Measurements from ENCODE around the gene AKR7A3. TPM values are rescaled to one million over a fixed set of nuclear protein-coding genes. Genes with fewer than 3 reads are reported as not detected.
"Not testable (repeated sequence)": the region's sequence is repeated elsewhere in the genome, so short reads cannot be mapped to it uniquely, and the experiment has no call there.

The AKR7A3 gene
- polyA plus RNA-seq, 3 donors: 1.3 to 3.2 (median 1.5) TPM

GRCh38 chr1:19307794-19308508, 19.4 kb upstream of the AKR7A3 start:
- DNase-seq (ENCODE audit: extremely low read depth in 1 of 11, low read depth in 9 of 11, low spot score in 4 of 11): no peak

DNA sequence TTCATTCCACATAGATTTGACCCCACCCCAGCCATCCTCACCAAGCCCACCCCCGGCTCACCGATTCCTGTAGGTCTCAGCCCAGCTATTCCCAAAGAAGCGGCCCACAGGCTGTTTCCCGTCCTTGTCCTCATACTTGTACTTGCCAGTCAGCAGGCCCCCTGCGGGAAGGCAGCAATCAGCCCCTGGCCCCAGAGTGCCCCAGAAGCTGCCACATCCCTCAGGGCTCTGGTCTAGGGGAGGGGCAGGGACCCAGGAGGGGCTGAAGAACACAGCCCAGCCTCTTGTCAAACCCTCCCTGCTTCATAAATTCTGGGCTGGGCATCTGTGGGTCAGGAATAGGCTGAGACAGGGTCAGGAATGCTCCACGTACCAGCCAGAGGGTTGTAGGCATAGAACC, 18.4 kb upstream of the AKR7A3 start:
- no peak for DNase-seq (ENCODE audit: extremely low read depth in 1 of 11, low read depth in 9 of 11, low spot score in 4 of 11)

GRCh38 chr1:19305880-19306279, 17.3 kb upstream of the AKR7A3 start:
- no peak for DNase-seq (ENCODE audit: extremely low read depth in 1 of 11, low read depth in 9 of 11, low spot score in 4 of 11)

DNA sequence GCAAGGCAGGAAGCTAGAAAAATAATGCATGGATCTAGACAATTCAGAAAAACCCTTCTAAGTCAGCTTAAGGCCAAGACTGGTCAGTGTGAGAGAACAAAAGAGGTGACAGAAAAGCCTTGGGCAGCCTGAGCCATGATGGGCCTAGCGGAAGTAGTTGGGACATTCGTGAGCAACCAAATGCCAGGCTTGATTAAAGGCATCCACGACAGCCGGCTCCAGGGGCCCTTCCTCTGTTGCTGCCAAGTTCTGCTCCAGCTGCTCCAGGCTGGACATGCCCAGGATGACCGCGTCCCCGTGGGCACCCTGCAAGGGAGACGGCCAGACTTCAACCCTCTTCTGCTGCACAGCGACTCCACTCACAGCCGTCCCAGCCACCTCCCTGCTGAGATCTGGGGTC, 15.5 kb upstream of the AKR7A3 start:
- DNase-seq (ENCODE audit: extremely low read depth in 1 of 11, low read depth in 9 of 11, low spot score in 4 of 11): not testable (repeated sequence)

DNA sequence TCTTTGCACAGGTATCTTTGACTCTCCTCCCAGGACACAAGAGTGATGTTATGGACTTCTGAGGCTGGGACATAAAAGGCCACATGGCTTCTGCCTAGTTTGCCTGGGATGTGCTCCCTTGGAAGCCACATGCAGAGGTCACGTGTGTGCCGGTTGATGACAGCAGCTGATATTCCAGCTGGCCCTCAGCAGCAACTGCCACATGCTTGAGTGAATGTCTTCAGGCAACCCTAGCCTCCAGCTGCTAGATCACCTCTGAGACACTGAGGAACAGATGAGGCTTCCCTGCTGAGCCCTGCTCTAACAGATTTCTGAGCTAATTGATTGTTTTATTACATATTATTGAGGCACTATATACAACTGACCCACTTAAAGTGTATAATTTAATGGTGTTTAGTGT, 11.6 kb upstream of the AKR7A3 start:
- no peak for DNase-seq (ENCODE audit: extremely low read depth in 1 of 11, low read depth in 9 of 11, low spot score in 4 of 11)

GRCh38 chr1:19294638-19295037, 6.1 kb upstream of the AKR7A3 start:
- DNase-seq (ENCODE audit: extremely low read depth in 1 of 11, low read depth in 9 of 11, low spot score in 4 of 11): no peak

GRCh38 chr1:19289244-19289643, 674 bp upstream of the AKR7A3 start:
- DNase-seq (ENCODE audit: extremely low read depth in 1 of 11, low read depth in 9 of 11, low spot score in 4 of 11): no peak

DNA sequence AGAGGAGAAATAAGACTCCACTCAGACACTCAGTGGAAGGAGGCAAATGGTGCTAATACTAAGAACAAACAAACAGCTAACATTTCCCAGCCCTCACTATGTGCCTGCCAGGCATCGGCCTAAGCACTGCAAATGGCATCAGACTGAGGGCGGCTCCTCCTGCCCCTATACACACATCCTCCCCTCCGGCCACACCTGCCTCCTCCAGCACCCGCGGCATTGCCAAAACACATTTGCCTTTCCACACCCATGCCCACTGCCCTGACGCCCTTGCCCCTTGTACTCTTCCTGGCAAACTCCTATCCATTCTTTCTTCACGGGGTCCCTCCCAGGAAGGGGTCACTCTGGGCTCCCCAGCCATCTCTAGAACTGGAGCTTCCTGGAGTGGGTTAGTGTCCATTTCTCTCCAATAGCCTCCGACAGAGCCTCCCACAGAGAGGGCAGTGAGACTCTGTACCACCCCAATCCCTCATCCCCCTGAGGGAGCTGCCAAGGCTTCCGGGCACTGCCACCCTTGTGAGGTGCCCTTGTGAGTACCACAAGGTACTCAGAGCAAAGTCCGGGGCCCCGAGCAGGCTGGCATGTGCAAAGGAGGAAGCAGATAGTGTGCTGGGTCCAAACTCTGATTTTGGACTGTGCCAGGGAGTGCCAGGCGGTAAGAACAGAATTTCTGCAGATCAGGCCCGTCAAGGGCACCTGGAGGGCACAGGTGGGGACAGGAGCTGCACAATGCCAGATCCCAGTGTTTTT, 959 bp downstream of the AKR7A3 start:
- no peak for DNase-seq (ENCODE audit: extremely low read depth in 1 of 11, low read depth in 9 of 11, low spot score in 4 of 11)

DNA sequence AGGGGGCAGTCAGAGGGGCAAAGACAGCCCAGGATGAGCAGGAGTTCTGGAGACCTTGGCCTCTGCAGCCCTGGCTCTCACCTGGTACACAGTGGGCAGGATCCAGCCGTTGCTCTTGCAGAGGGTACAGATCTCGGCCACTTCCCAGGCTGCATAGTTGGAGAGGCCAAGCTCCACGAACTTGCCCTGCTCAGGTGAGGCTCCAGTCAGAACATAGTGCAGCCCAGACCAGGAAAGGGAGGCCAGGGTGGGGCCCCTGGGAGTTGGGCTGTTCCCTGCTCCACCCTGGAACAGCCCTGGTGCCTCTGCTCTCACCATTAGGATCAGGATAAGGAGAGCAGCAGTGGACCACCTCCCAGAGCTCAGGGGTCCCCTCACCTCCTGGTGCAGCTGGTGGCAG, 2.8 kb downstream of the AKR7A3 start:
- not testable (repeated sequence) for DNase-seq (ENCODE audit: extremely low read depth in 1 of 11, low read depth in 9 of 11, low spot score in 4 of 11)

DNA sequence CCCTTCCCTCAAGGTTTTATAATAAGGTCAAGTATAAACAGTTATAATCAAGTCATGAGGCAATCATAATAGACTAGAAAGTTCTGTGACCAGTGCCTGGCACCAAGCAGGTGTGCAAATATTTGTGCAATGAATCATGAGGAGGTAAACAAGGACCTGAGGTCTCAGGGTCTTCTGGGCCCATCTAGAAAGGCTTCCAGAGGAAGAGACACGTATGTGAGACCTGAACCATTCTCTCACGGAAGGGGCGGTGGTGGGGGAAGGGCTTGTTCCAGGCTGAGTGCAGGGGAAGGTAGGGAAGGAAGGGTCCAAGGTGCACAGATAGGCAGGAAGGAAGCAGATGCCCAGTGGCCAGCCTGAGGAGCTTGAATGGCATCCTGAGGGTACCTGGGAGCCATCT, 3.2 kb downstream of the AKR7A3 start:
- not testable (repeated sequence) for DNase-seq (ENCODE audit: extremely low read depth in 1 of 11, low read depth in 9 of 11, low spot score in 4 of 11)

DNA sequence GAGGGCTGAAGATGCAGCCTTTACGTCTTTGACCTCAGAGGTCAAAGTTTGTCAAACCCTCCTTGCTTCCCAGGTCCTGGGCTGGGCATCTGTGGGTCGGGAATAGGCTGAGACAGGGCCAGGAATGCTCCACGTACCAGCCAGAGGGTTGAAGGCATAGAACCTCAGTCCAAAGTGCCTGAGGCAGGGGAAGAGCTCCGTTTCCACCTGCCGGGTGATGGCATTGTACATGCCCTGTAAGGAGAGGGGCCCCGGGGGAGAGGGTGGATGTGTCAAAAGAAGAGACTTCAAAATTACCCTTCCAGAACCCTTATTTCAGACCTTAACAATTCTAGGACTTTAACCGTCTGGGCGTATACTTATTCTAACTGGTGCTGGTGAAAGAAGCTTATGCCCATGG, 3.7 kb downstream of the AKR7A3 start:
- no peak for DNase-seq (ENCODE audit: extremely low read depth in 1 of 11, low read depth in 9 of 11, low spot score in 4 of 11)

DNA sequence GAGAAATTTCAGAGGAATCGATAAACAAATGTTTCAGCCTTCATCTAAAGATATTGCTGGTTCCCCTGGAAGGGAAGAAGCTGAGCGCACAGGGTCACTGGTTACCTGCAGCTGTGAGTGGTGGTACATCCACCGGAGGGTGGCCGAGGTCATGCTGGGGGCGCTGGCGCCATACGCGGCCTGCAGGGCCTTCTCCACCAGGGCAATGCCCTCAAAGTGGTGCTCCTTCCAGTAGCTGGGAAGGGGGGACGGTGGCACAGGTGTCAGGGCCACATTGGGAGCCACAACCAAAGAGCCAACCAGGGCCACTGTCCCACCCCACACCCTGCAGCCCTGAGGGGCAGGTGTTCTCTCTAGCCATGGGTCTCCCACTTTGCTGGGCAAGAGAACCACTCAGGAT, 4.7 kb downstream of the AKR7A3 start:
- no peak for DNase-seq (ENCODE audit: extremely low read depth in 1 of 11, low read depth in 9 of 11, low spot score in 4 of 11)

DNA sequence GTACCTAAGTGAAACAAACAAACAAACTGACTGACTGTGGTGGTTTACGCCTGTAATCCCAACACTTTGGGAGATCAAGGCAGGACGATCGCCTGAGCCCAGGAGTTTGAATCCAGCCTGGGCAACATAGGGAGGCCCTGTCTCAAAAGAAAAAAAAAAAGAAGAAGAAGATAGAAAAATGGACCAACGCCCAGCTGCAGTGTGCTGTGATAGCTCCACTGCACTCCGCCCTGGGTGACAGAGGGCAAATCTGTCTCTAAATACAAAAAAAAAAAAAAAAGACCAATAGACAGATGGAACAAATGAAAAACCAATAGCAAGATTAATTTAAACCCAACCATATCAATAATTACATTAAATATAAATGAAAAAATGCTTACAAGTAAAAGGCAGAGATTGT, 13.9 kb downstream of the AKR7A3 start:
- DNase-seq (ENCODE audit: extremely low read depth in 1 of 11, low read depth in 9 of 11, low spot score in 4 of 11): no peak

DNA sequence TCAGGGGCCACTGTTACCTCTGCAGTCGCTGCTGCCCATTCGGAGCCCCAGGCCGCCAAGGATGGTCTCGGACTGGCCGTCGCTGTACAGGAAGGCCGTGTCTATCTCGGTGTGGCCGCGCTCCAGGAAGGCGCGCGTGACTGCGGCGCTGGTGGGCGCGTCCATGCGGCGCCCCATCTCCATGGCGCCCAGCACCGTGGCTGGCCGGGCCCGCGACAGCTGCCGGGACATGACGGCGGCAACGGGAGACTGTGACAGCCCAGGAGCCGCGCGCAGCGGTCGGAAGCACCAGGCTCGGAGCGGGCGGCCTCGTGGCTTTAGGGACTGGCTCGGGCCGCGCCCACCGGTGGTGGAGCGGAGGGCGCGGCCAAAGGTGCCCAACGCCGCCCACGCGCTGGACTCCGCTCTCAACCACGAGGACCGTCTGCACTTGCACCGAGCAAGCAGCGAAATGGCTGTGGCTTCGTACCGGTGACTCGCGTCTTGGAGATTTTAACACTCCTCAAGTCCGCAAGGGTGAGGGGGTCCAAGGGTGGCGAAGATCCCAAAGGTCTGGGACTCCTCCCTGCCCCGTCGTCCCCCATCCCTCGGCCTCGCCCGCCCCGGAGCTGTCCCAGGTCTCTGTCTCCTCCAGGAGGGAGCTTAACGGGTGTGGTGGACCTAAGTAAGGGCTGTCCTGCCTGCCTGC, 14.6 kb downstream of the AKR7A3 start:
- not testable (repeated sequence) for DNase-seq (ENCODE audit: extremely low read depth in 1 of 11, low read depth in 9 of 11, low spot score in 4 of 11)

DNA sequence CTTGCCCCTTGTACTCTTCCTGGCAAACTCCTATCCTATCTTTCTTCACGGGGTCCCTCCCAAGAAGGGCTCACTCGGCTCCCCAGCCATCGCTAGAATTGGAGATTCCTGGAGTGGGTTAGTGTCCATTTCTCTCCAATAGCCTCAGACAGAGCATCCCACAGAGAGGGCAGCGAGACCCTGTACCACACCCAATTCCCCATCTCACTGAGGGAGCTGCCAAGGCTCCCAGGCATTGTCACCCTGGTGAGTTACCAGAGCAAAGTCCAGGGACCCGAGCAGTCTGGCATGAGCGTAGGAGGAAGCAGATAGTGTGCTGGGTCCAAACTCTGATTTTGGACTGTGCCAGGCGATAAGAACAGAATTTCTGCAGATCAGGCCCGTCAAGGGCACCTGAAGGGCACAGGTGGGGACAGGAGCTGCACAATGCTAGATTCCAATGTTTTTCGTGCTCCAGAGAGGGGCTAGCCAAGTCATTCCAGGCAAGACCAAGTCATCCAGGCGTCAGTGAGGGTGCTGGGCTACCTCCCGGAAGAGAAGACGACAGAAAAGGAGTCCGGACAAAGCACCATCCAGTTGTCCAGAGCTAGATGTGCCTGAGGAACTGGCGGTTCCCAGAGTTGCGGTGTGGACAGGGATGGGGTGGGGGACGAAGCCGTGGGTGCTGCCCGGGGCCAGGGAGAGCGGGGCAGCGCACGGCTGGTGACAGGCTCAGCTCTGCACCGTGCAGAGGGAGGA, 15.3 kb downstream of the AKR7A3 start:
- DNase-seq (ENCODE audit: extremely low read depth in 1 of 11, low read depth in 9 of 11, low spot score in 4 of 11): no peak

DNA sequence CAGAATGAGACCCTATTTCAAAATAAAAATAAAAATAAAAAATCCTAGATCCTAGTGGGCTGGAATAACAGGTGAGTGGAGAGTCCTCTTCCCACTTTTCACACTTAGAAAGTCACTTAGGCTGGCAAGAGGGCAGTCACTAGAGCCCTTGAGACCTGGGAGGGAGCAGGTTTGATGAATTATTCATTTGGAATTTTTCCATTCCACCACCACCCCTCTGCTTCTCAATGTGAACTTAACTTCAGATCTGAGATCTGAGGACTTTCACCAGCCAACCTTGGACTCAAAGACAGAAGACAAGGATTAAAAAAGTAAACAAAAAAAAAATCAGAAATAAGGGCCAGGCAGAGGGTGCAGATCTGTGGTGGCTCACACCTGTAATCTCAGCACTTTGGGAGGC, 16.5 kb downstream of the AKR7A3 start:
- no peak for DNase-seq (ENCODE audit: extremely low read depth in 1 of 11, low read depth in 9 of 11, low spot score in 4 of 11)

DNA sequence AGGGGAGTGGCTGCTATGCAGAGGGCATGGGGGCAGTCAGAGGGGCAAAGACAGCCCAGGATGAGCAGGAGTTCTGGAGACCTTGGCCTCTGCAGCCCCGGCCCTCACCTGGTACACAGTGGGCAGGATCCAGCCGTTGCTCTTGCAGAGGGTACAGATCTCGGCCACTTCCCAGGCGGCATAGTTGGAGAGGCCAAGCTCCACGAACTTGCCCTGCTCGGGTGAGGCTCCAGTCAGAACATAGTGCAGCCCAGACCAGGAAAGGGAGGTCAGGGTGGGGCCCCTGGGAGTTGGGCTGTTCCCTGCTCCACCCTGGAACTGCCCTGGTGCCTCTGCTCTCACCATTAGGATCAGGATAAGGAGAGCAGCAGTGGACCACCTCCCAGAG, 18.2 kb downstream of the AKR7A3 start:
- DNase-seq (ENCODE audit: extremely low read depth in 1 of 11, low read depth in 9 of 11, low spot score in 4 of 11): not testable (repeated sequence)

GRCh38 chr1:19269427-19270342, 18.9 kb downstream of the AKR7A3 start:
- DNase-seq (ENCODE audit: extremely low read depth in 1 of 11, low read depth in 9 of 11, low spot score in 4 of 11): not testable (repeated sequence)

- no peak for DNase-seq (ENCODE audit: extremely low read depth in 1 of 11, low read depth in 9 of 11, low spot score in 4 of 11)
Observed at GRCh38 chr1:19268445-19268844, 20.1 kb downstream of the AKR7A3 start.

Data from renal cortex interstitium (tissue), 11 donors.